Lower leg skin (tissue), 3 donors: Measurements from ENCODE around the gene APOC4.

Experiments used
- POLR2A ChIP-seq, 2 donors: fragments of 450-650 bp; IDR thresholded peaks; one replicate each; pipeline ENCODE4 v1.6.1; 2016 to 2017; ENCODE audit warnings: antibody characterized with exemption in 2 of 2, mild to moderate bottlenecking in 1 of 2, moderate library complexity in 1 of 2
- TF ChIP-seq, protein P1 (sequence below), 3 donors: fragments of 450-650 bp; IDR thresholded peaks; one replicate each; pipeline ENCODE4 v1.5.1; 2016; ENCODE audit warnings: antibody characterized with exemption in 3 of 3, mild to moderate bottlenecking in 3 of 3, moderate library complexity in 2 of 3

DNA sequence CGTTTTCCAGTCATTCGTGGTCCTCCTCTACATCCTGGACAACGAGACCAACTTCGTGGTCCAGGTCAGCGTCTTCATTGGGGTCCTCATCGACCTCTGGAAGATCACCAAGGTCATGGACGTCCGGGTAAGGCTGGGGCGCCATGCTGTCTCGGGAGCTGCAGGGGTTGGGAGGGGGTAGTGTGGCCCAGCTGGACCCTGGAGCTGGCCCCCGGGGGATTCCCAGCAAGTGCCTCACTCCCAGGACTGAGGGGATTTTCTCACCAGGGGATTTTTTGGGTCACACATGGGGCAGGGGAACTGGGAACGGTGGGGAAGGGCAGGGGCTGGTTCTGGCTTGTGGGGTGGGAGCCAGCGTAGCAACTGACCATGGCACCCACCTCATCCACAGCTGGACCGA is 48.4 kb downstream of the APOC4 start:
- TF ChIP-seq, protein P1, sequence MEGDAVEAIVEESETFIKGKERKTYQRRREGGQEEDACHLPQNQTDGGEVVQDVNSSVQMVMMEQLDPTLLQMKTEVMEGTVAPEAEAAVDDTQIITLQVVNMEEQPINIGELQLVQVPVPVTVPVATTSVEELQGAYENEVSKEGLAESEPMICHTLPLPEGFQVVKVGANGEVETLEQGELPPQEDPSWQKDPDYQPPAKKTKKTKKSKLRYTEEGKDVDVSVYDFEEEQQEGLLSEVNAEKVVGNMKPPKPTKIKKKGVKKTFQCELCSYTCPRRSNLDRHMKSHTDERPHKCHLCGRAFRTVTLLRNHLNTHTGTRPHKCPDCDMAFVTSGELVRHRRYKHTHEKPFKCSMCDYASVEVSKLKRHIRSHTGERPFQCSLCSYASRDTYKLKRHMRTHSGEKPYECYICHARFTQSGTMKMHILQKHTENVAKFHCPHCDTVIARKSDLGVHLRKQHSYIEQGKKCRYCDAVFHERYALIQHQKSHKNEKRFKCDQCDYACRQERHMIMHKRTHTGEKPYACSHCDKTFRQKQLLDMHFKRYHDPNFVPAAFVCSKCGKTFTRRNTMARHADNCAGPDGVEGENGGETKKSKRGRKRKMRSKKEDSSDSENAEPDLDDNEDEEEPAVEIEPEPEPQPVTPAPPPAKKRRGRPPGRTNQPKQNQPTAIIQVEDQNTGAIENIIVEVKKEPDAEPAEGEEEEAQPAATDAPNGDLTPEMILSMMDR (IDR thresholded peaks at IDR 0.05): no peak
- no peak for TF ChIP-seq POLR2A (IDR thresholded peaks at IDR 0.05)
